A549 treated with AZD9567 at 1 μM for 4 hours (cell line): ENCODE results near the gene BBS12. TPM values are rescaled to one million over a fixed set of nuclear protein-coding genes. Genes with fewer than 3 reads are reported as not detected.

Experiments used
- total RNA-seq: library from RNA; stranded (reverse); fragments of 200-300 nt; extraction: Qiagen RNA extraction; gene quantifications from 5 replicates; pipeline ENCODE4 v1.2.3, GENCODE V29; 2022; ENCODE audit not compliant: insufficient read depth

The BBS12 gene
- 2.4 to 4.4 TPM (median 3.0 TPM) in 5 replicates for total RNA-seq

GRCh38 chr4:122732329-122733026 lies at the start of gene BBS12:
TSS of gene BBS12 (plus strand) at chr4:122732704. CDS start at chr4:122741893, 9,189 bp downstream.

Other genes starting within 250 kb of the BBS12 start
- not detected in 5 replicates for gene IL21, start 111.6 kb upstream of the BBS12 start, total RNA-seq
- 27.2 to 49.9 TPM (median 43.3 TPM) in 5 replicates for gene FGF2, start 94.1 kb downstream of the BBS12 start, total RNA-seq
- 5.6 to 7.7 TPM (median 6.8 TPM) in 5 replicates for gene NUDT6, start 189.9 kb downstream of the BBS12 start, total RNA-seq